ENCODE results near the gene PKIB. TPM values are rescaled to one million over a fixed set of nuclear protein-coding genes. Genes with fewer than 3 reads are reported as not detected.

PKIB gene
- total and polyA plus RNA-seq, 2 donors (not counting 3 experiments of a cell fraction or from before 2014, with no cell fraction given), result not detected

- Histone ChIP-seq H3K79me2 (ENCODE audit: control insufficient read depth, insufficient read depth, low read length) (no peaks in the 10 kb centered on the region), H3K27me3 (ENCODE audit: control insufficient read depth in 2 of 2, insufficient read depth in 2 of 2, low read length in 2 of 2) (peaks cover 1 to 3% of the 10 kb centered on the region in 2 experiments), H3K9ac (replicated peaks; ENCODE audit: extremely low read depth, insufficient read depth, low read length) (no peak overlapping the region), H3K4me2 (ENCODE audit: insufficient read depth, low read length) (no peak overlapping the region), H2AFZ (ENCODE audit: low read depth, low read length) (no peak overlapping the region), H3K27ac (ENCODE audit: insufficient read depth, low read depth, low read length) (no peak overlapping the region), H3K4me1 (ENCODE audit: control insufficient read depth, extremely low read depth, insufficient read depth, low read length) (no peaks in the 10 kb centered on the region), H3K9me3 (replicated peaks; ENCODE audit: control insufficient read depth, insufficient read depth, low read length) (no peaks in the 10 kb centered on the region), H3K36me3 (ENCODE audit: control insufficient read depth in 2 of 2, extremely low read depth in 1 of 2, insufficient read depth in 2 of 2, low read length in 2 of 2) (no peaks in the 10 kb centered on the region), H3K4me3 (replicated peaks in 1 of 3; ENCODE audit: insufficient read depth in 1 of 3, low read depth in 1 of 3, low read length in 3 of 3) (no peak overlapping the region), H4K20me1 (replicated peaks; ENCODE audit: control insufficient read depth, extremely low read depth, insufficient read depth, low read length) (no peaks in the 10 kb centered on the region), H3K9me1 (replicated peaks; ENCODE audit: control insufficient read depth, extremely low read depth, insufficient read depth, low read length) (no peaks in the 10 kb centered on the region)
- dilution Hi-C loops (cut with MboI; ENCODE audit: extremely low pct_ligation_motif_present, low sequenced_read_pairs), result no loop called here
- FAIRE-seq (no peak), DNase-seq (ENCODE audit: low read depth, low spot score) (no peak)
- ChIA-PET CTCF (interaction anchor here (2.1 kb wide), 1 partner anchor 8 kb away, joined by 12 read pairs; no protein-coding TSS in a partner anchor), POLR2A (no interaction called here)
- no peak for TF ChIP-seq POLR2A (IDR thresholded peaks at IDR 0.05; ENCODE audit: low read depth, low read length)
- no peak for TF ChIP-seq GATA2 (IDR thresholded peaks at IDR 0.05; ENCODE audit: insufficient read depth, insufficient read length, low read depth, low read length)
- TF ChIP-seq FOS (IDR thresholded peaks at IDR 0.05; ENCODE audit: borderline replicate concordance, insufficient read depth, low read length), result no peak
- TF ChIP-seq MYC (IDR thresholded peaks at IDR 0.05; ENCODE audit: low read depth, low read length), result no peak
- no peak for TF ChIP-seq POLR2AphosphoS5 (IDR thresholded peaks at IDR 0.05; ENCODE audit: insufficient read depth, low read depth, low read length)
- no peak for TF ChIP-seq EZH2 (IDR thresholded peaks at IDR 0.05; ENCODE audit: borderline replicate concordance, low read depth, low read length, severe bottlenecking)
- intact Hi-C loops (cut with micrococcal nuclease), result no loop called here
- no TSS peak for BruUV-seq (replicated peaks)
Observed at GRCh38 chr6:122740091-122740490, 129.9 kb downstream of the PKIB start.

GRCh38 chr6:122740936-122741335 lies 130.7 kb downstream of the PKIB start:
- POLR2A ChIA-PET, result no interaction called here
- dilution Hi-C loops (cut with MboI; ENCODE audit: extremely low pct_ligation_motif_present, low sequenced_read_pairs), result no loop called here

More at GRCh38 chr6:122740936-122741335, 130.7 kb downstream of the PKIB start:
- Histone ChIP-seq H3K27ac (ENCODE audit: insufficient read depth, low read depth, low read length) (no peak overlapping the region), H3K9ac (replicated peaks; ENCODE audit: extremely low read depth, insufficient read depth, low read length) (no peak overlapping the region), H3K9me1 (replicated peaks; ENCODE audit: control insufficient read depth, extremely low read depth, insufficient read depth, low read length) (no peaks in the 10 kb centered on the region), H4K20me1 (replicated peaks; ENCODE audit: control insufficient read depth, extremely low read depth, insufficient read depth, low read length) (no peaks in the 10 kb centered on the region), H3K36me3 (ENCODE audit: control insufficient read depth in 2 of 2, extremely low read depth in 1 of 2, insufficient read depth in 2 of 2, low read length in 2 of 2) (no peaks in the 10 kb centered on the region), H3K4me3 (replicated peaks in 1 of 3; ENCODE audit: insufficient read depth in 1 of 3, low read depth in 1 of 3, low read length in 3 of 3) (no peak overlapping the region), H3K27me3 (ENCODE audit: control insufficient read depth in 2 of 2, insufficient read depth in 2 of 2, low read length in 2 of 2) (peaks cover 0 to 1% of the 10 kb centered on the region in 2 experiments), H3K4me2 (ENCODE audit: insufficient read depth, low read length) (no peak overlapping the region), H3K4me1 (ENCODE audit: control insufficient read depth, extremely low read depth, insufficient read depth, low read length) (no peaks in the 10 kb centered on the region), H3K9me3 (replicated peaks; ENCODE audit: control insufficient read depth, insufficient read depth, low read length) (no peaks in the 10 kb centered on the region), H3K79me2 (ENCODE audit: control insufficient read depth, insufficient read depth, low read length) (no peaks in the 10 kb centered on the region), H2AFZ (ENCODE audit: low read depth, low read length) (no peak overlapping the region)
- no TSS peak for BruUV-seq (replicated peaks)
- TF ChIP-seq JUN (IDR thresholded peaks at IDR 0.05; ENCODE audit: borderline replicate concordance, insufficient read depth, insufficient read length, low read depth) (no peak), POLR2A (IDR thresholded peaks at IDR 0.05; ENCODE audit: low read depth, low read length) (no peak)
- intact Hi-C loops (cut with micrococcal nuclease), result no loop called here
- FAIRE-seq (no peak), DNase-seq (ENCODE audit: low read depth, low spot score) (no peak)
- CTCF ChIA-PET, result interaction anchor here (1.0 to 5.8 kb wide), 3 partner anchors 9 to 98 kb away, joined by 4 to 91 read pairs (median 12); no protein-coding TSS in a partner anchor

Measured in endothelial cell of umbilical vein (primary cell).